IPS DF 19.7 (cell line): ENCODE measurements around the gene HNRNPCL1.
"Not testable (repeated sequence)": the region's sequence is repeated elsewhere in the genome, so short reads cannot be mapped to it uniquely, and the experiment has no call there.

ENCODE experiments used
- DNase-seq: peaks from one replicate; pipeline ENCODE4 v3.0.0-alpha.2; 2013; ENCODE audit warnings: low read depth, low spot score

HNRNPCL1 gene

GRCh38 chr1:12848620-12849019 is at the start of gene HNRNPCL1:
HNRNPCL1 (minus strand) TSS chr1:12848720; CDS start chr1:12848289, 431 bp downstream.
- not testable (repeated sequence) for DNase-seq

DNA sequence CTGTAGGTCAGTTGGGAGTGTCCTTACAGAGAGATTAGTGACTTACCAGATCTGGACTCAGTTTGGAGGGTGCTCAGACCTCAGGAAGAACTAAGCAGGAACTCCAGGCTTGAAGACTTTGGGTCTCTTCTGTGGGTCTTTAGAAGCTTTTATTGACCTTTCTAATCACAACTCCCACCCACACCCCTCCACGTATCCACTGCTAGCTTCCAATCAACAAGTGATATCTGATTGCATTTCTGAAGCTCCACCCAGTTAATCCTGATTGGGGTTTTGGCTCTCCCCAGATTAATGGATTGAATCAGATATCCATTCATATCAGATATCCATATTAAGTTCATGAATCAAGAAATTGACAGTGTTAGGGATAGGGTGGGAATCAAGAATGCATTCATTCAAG is 49.6 kb upstream of the HNRNPCL1 start, which contains the start of gene PRAMEF10:
Gene PRAMEF10 (minus strand): TSS at position 101 of the 400 bp plus-strand sequence. CDS start 2,423 bp downstream, outside the sequence.
- not testable (repeated sequence) for DNase-seq

- DNase-seq: not testable (repeated sequence)
Observed at GRCh38 chr1:12886101-12886500, 37.6 kb upstream of the HNRNPCL1 start, which contains the start of gene PRAMEF4. PRAMEF4 (minus strand) TSS chr1:12886201; CDS start chr1:12883394, 2,807 bp downstream.

DNA sequence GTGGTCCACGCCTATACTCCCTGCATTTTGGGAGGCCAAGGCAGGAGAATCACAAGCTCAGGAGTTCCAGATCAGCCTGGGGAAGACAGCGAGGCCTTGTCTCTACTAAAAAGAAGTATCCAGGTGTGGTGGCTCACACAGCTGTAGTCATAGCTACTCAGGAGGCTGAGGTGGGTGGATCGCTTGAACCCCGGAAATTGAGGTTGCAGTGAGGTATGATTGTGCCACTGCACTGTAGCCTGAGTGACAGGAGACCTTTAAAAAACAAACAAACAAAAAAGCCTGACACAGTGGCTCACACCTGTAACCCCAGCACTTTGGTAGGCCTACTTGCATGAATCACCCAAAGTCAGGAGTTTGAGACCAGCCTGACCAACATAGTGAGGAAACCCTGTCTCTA is 29.9 kb upstream of the HNRNPCL1 start:
- not testable (repeated sequence) for DNase-seq

GRCh38 chr1:12863131-12863880 is 14.8 kb upstream of the HNRNPCL1 start:
- not testable (repeated sequence) for DNase-seq

DNA sequence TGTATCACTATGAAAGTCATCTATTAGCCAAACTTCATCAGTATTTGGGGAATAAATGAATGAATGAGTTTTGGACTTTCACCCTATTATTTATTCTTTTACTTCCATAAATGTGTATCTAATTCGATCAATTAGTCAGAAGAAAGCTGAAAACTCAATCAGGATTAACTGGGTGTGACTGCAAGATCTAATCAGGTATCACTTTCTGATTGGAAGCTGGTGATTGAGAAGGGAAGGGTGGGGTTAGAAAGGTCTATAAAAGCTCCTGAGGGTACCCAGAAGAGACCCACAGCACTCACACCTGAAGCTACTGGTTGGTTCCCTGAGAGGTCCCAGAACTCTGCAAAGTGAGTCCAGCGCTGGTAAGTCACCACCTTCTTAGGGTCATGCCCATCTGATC is 8.3 kb upstream of the HNRNPCL1 start, which contains the start of gene PRAMEF2:
Gene PRAMEF2 (plus strand): TSS at position 301 of the 400 bp plus-strand sequence. CDS start 1,924 bp downstream, outside the sequence.
- DNase-seq: not testable (repeated sequence)

DNA sequence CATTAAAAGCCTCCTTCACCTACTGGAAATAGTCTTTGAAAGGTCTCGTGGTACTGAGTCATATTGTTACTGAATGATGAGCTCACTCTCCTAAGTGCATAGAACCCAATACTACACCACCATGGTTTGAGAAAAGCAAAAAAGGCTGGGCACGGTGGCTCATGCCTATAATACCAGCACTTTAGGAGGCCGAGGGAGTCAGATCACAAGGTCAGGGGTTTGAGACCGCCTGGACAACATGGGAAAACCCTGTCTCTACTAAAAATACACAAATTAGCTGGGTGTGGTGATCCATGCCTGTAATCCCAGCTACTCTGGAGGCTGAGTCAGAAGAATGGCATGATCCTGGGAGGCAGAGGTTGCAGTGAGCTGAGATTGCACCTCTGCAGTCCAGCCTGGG is 3.3 kb upstream of the HNRNPCL1 start:
- no peak for DNase-seq

DNA sequence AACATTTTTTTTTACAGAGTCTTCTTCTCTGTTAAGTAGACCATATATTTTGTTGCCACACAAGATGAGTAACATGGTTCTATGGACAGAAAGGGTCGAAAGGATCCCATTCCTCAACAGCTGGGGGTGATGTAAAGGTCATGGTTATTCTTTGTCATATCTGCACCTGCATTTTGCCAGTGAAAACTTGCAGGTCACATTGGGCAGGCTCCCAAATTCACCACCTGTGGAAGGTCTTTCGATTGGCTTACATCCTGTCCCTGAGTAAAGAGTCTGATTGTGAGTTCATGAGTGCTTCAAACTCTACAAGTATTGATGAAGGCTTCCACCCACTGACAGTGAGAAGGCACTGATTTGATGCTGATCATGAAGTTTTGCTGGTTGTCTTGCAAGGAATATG is 15.3 kb downstream of the HNRNPCL1 start:
- not testable (repeated sequence) for DNase-seq

- DNase-seq: not testable (repeated sequence)
Observed at GRCh38 chr1:12831310-12831709, 17.2 kb downstream of the HNRNPCL1 start, which contains the start of gene PRAMEF11. PRAMEF11 (minus strand) TSS chr1:12831410; CDS start chr1:12828789, 2,621 bp downstream.

DNA sequence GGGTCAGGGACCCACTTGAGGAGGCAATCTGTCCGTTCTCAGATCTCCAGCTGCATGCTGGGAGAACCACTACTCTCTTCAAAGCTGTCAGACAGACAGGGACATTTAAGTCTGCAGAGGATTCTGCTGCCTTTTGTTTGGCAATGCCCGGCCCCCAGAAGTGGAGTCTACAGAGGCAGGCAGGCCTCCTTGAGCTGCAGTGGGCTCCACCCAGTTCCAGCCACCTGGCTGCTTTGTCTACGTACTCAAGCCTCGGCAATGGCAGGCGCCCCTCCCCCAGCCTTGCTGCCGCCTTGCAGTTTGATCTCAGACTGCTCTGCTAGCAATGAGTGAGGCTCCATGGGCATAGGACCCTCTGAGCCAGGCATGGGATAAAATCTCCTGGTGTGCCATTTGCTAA is 29.5 kb downstream of the HNRNPCL1 start:
- not testable (repeated sequence) for DNase-seq

- no peak for DNase-seq
Observed at GRCh38 chr1:12811409-12811784, 37.1 kb downstream of the HNRNPCL1 start.

DNA sequence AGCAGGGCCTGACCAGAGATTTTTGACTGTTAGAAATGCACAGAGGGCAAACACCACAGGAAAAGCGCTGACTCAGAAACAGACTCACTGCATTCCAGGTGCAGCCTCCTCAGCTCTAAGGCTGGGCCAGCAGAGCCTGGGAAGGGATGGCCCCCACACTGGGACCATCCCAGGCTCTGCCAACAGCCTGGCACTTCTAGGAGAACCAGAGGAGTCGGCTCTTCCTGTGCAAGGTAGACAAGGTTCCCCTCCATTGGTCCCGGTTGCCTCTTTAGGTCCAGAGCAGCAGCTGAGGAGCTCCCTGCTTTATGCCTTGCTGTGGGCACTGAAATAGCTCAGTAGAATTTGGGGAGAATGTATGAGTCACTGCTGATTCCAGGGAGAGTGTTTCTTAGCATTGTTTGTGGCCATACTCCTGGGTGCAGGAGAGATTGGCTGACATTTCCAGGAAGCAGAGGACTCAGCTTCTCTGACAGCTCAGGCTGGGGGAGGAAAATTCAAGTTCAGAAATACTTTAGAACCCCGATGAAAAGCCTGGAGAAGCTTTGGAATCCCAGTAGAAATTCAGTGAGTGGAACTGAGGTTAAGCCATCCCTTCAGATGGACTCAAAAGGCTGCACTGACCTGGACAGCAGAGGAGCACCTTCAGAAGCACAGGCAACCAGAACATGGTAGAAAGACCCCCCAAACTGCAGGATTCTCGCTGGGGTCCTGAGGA is 37.7 kb downstream of the HNRNPCL1 start:
- no peak for DNase-seq

- no peak for DNase-seq
Observed at GRCh38 chr1:12809933-12810332, 38.6 kb downstream of the HNRNPCL1 start.

GRCh38 chr1:12799730-12800129 is 48.8 kb downstream of the HNRNPCL1 start:
- no peak for DNase-seq

DNA sequence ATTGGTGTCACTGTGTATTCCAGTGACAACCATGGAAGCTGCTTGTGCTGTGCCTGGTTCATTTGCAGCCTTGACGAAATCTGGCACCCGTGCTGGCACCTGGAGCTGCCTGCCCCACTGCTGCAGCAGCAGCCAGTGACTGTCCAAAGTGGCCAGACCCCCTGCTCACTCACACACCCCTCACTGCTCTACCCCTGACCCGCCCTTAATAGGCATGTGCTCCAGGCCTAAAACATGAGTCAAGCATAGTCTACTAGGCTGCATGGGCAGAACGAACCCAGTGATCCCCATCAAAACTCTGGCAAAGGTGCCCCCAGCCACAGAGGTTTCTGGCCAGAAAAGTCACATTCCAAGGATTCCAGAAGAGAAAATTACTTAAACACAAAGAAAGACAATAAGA is 49.6 kb downstream of the HNRNPCL1 start:
- no peak for DNase-seq
